PC-3 (cell line): Measurements from ENCODE around the gene ELOVL2.

Experiments used
- EZH2 ChIP-seq: fragments of 300-600 bp; sonication (generic); IDR thresholded peaks from one replicate; pipeline ENCODE4 v1.6.1; 2017; ENCODE audit warnings: antibody characterized with exemption, mild to moderate bottlenecking, low read length; ENCODE audit not compliant: unreplicated experiment
- TF ChIP-seq, protein P1 (sequence below): fragments of 300-600 bp; sonication (generic); conservative IDR thresholded peaks from 2 replicates; pipeline ENCODE4 v1.5.1; 2017; ENCODE audit warnings: antibody characterized with exemption, low read depth, mild to moderate bottlenecking, low read length

DNA sequence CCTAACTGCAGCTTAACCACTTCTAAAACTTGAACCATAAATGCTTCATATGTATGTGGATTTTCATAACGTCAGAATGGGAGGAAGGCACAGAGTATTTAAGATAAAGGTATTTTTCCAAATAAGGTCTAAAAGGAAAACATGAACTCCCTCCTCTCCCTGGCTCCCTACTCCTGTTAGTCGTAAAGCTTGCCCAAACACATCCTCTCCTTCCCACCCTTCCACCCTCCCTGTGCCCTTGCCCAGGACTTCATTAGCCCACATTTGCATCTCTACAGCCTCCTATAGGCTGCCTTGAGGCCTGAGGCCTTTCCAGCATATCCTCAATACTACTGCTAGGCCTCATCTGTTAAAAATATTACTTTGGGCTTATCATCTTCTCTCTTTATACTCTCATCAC, 32.4 kb upstream of the ELOVL2 start:
- TF ChIP-seq, protein P1, sequence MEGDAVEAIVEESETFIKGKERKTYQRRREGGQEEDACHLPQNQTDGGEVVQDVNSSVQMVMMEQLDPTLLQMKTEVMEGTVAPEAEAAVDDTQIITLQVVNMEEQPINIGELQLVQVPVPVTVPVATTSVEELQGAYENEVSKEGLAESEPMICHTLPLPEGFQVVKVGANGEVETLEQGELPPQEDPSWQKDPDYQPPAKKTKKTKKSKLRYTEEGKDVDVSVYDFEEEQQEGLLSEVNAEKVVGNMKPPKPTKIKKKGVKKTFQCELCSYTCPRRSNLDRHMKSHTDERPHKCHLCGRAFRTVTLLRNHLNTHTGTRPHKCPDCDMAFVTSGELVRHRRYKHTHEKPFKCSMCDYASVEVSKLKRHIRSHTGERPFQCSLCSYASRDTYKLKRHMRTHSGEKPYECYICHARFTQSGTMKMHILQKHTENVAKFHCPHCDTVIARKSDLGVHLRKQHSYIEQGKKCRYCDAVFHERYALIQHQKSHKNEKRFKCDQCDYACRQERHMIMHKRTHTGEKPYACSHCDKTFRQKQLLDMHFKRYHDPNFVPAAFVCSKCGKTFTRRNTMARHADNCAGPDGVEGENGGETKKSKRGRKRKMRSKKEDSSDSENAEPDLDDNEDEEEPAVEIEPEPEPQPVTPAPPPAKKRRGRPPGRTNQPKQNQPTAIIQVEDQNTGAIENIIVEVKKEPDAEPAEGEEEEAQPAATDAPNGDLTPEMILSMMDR = no peak
- no peak for TF ChIP-seq EZH2
